Mucosa of rectum (tissue), 2 donors: ENCODE measurements around the gene DSCAM.

ENCODE experiments used
- H3K27ac ChIP-seq, 2 donors: one replicate each; pipeline ENCODE4 v1.7.0; 2013; ENCODE audit warnings: inconsistent platforms in 2 of 2, low read depth in 2 of 2, low read length in 2 of 2
- H3K27me3 ChIP-seq, 2 donors: one replicate each; pipeline ENCODE4 v1.7.0; 2013; ENCODE audit warnings: low read length in 2 of 2; ENCODE audit not compliant: control insufficient read depth in 2 of 2, insufficient read depth in 2 of 2
- H3K36me3 ChIP-seq, 2 donors: one replicate each; pipeline ENCODE4 v1.7.0; 2013; ENCODE audit warnings: low read length in 2 of 2; ENCODE audit not compliant: control insufficient read depth in 2 of 2, insufficient read depth in 2 of 2
- H3K4me1 ChIP-seq, 2 donors: one replicate each; pipeline ENCODE4 v1.7.0; 2013; ENCODE audit warnings: low read length in 2 of 2, mild to moderate bottlenecking in 1 of 2; ENCODE audit not compliant: control insufficient read depth in 2 of 2, insufficient read depth in 2 of 2
- H3K4me3 ChIP-seq, 2 donors: one replicate each; pipeline ENCODE4 v1.7.0; 2013; ENCODE audit warnings: low read length in 2 of 2
- H3K9ac ChIP-seq, 2 donors: one replicate each; pipeline ENCODE4 v1.7.0; 2013; ENCODE audit warnings: low read length in 2 of 2, low read depth in 1 of 2, mild to moderate bottlenecking in 1 of 2
- H3K9me3 ChIP-seq, 2 donors: one replicate each; pipeline ENCODE4 v1.7.0; 2013; ENCODE audit warnings: low read length in 2 of 2; ENCODE audit not compliant: control insufficient read depth in 2 of 2
- donor health status: healthy.
- donor health status: Normal muscosa, but diverticular disease.

DSCAM gene

GRCh38 chr21:40788635-40789034 is 58.3 kb downstream of the DSCAM start:
- H3K9ac ChIP-seq = no peak overlapping the region
- H3K9me3 ChIP-seq = no peaks in the 10 kb centered on the region
- no peak overlapping the region for H3K27ac ChIP-seq
- no peaks in the 10 kb centered on the region for H3K36me3 ChIP-seq
- no peak overlapping the region for H3K4me3 ChIP-seq
- no peaks in the 10 kb centered on the region for H3K27me3 ChIP-seq
- no peaks in the 10 kb centered on the region for H3K4me1 ChIP-seq

- H3K27me3 ChIP-seq = no peaks in the 10 kb centered on the region
- H3K27ac ChIP-seq = no peak overlapping the region
- H3K4me1 ChIP-seq = no peaks in the 10 kb centered on the region
- no peaks in the 10 kb centered on the region for H3K36me3 ChIP-seq
- H3K9ac ChIP-seq = no peak overlapping the region
- no peaks in the 10 kb centered on the region for H3K9me3 ChIP-seq
- H3K4me3 ChIP-seq = no peak overlapping the region
Measured at GRCh38 chr21:40783404-40783803, 63.6 kb downstream of the DSCAM start.

GRCh38 chr21:40770435-40771055 is 76.4 kb downstream of the DSCAM start:
- Histone ChIP-seq H3K36me3 (no peaks in the 10 kb centered on the region), H3K27ac (no peak overlapping the region), H3K4me3 (no peak overlapping the region), H3K27me3 (no peaks in the 10 kb centered on the region), H3K4me1 (no peaks in the 10 kb centered on the region), H3K9me3 (no peaks in the 10 kb centered on the region), H3K9ac (no peak overlapping the region)

- Histone ChIP-seq H3K36me3 (no peaks in the 10 kb centered on the region), H3K27me3 (no peaks in the 10 kb centered on the region), H3K4me3 (no peak overlapping the region), H3K4me1 (no peaks in the 10 kb centered on the region), H3K9ac (no peak overlapping the region), H3K27ac (no peak overlapping the region), H3K9me3 (no peaks in the 10 kb centered on the region)
Measured at GRCh38 chr21:40769231-40769630, 77.7 kb downstream of the DSCAM start.

- Histone ChIP-seq H3K9me3 (no peaks in the 10 kb centered on the region), H3K36me3 (no peaks in the 10 kb centered on the region), H3K4me3 (no peak overlapping the region), H3K27ac (no peak overlapping the region), H3K27me3 (no peaks in the 10 kb centered on the region), H3K9ac (no peak overlapping the region), H3K4me1 (no peaks in the 10 kb centered on the region)
Measured at GRCh38 chr21:40768056-40768455, 78.9 kb downstream of the DSCAM start.

GRCh38 chr21:40766381-40766780 is 80.6 kb downstream of the DSCAM start:
- Histone ChIP-seq H3K4me3 (no peak overlapping the region), H3K36me3 (no peaks in the 10 kb centered on the region), H3K9ac (no peak overlapping the region), H3K4me1 (no peaks in the 10 kb centered on the region), H3K27me3 (no peaks in the 10 kb centered on the region), H3K27ac (no peak overlapping the region), H3K9me3 (no peaks in the 10 kb centered on the region)

- H3K4me3 ChIP-seq = no peak overlapping the region
- no peaks in the 10 kb centered on the region for H3K27me3 ChIP-seq
- no peaks in the 10 kb centered on the region for H3K36me3 ChIP-seq
- no peaks in the 10 kb centered on the region for H3K9me3 ChIP-seq
- H3K4me1 ChIP-seq = no peaks in the 10 kb centered on the region
- H3K27ac ChIP-seq = no peak overlapping the region
- no peak overlapping the region for H3K9ac ChIP-seq
Measured at GRCh38 chr21:40765811-40766210, 81.1 kb downstream of the DSCAM start.

GRCh38 chr21:40760821-40761220 is 86.1 kb downstream of the DSCAM start:
- Histone ChIP-seq H3K27ac (no peak overlapping the region), H3K4me1 (no peaks in the 10 kb centered on the region), H3K4me3 (no peak overlapping the region), H3K9me3 (peaks cover 0 to 8% of the 10 kb centered on the region in 2 donors), H3K9ac (no peak overlapping the region), H3K27me3 (no peaks in the 10 kb centered on the region), H3K36me3 (no peaks in the 10 kb centered on the region)

GRCh38 chr21:40759061-40759460 is 87.9 kb downstream of the DSCAM start:
- peaks cover 0 to 8% of the 10 kb centered on the region in 2 donors for H3K9me3 ChIP-seq
- H3K4me1 ChIP-seq = no peaks in the 10 kb centered on the region
- no peak overlapping the region for H3K9ac ChIP-seq
- no peaks in the 10 kb centered on the region for H3K36me3 ChIP-seq
- H3K4me3 ChIP-seq = no peak overlapping the region
- no peak overlapping the region for H3K27ac ChIP-seq
- no peaks in the 10 kb centered on the region for H3K27me3 ChIP-seq

GRCh38 chr21:40757366-40757765 is 89.6 kb downstream of the DSCAM start:
- H3K36me3 ChIP-seq = no peaks in the 10 kb centered on the region
- no peak overlapping the region for H3K27ac ChIP-seq
- no peak overlapping the region for H3K4me3 ChIP-seq
- peaks cover 0 to 8% of the 10 kb centered on the region in 2 donors for H3K9me3 ChIP-seq
- H3K9ac ChIP-seq = no peak overlapping the region
- H3K4me1 ChIP-seq = no peaks in the 10 kb centered on the region
- H3K27me3 ChIP-seq = no peaks in the 10 kb centered on the region

- no peaks in the 10 kb centered on the region for H3K27me3 ChIP-seq
- no peaks in the 10 kb centered on the region for H3K36me3 ChIP-seq
- H3K4me3 ChIP-seq = no peak overlapping the region
- H3K4me1 ChIP-seq = no peaks in the 10 kb centered on the region
- no peak overlapping the region for H3K9ac ChIP-seq
- no peak overlapping the region for H3K27ac ChIP-seq
- H3K9me3 ChIP-seq = peaks cover 0 to 2% of the 10 kb centered on the region in 2 donors
Measured at GRCh38 chr21:40754466-40754865, 92.5 kb downstream of the DSCAM start.
